ENCODE results near the gene SNX24.

- no peak for TF ChIP-seq CTCF (conservative IDR thresholded peaks at IDR 0.05)
- TF ChIP-seq EZH2 (IDR thresholded peaks at IDR 0.05; ENCODE audit: low read depth): no peak
These were observed 112.0 kb downstream of the SNX24 start for GRCh38 chr5:122957457-122957856.

Data from PC-9 (cell line).